NCI-H446 (cell line): ENCODE results near the gene PSG2.
A peak's percentile ranks its signal among the peaks of the same experiment; 100 is the strongest.
"Not testable (repeated sequence)": the region's sequence is repeated elsewhere in the genome, so short reads cannot be mapped to it uniquely, and the experiment has no call there.

Experiments used
- DNase-seq, 2 experiments: peaks; one replicate each; lab custom pipeline; 2025; lab: John Stamatoyannopoulos, UW

Gene PSG2

GRCh38 chr19:43082601-43083000 lies at the start of gene PSG2:
Gene PSG2, minus strand, starts transcription at chr19:43082701. Its CDS starts 132 bp downstream, at chr19:43082569.
- not testable (repeated sequence) for DNase-seq

GRCh38 chr19:43131281-43131842 lies 48.9 kb upstream of the PSG2 start:
- not testable (repeated sequence) for DNase-seq

DNA sequence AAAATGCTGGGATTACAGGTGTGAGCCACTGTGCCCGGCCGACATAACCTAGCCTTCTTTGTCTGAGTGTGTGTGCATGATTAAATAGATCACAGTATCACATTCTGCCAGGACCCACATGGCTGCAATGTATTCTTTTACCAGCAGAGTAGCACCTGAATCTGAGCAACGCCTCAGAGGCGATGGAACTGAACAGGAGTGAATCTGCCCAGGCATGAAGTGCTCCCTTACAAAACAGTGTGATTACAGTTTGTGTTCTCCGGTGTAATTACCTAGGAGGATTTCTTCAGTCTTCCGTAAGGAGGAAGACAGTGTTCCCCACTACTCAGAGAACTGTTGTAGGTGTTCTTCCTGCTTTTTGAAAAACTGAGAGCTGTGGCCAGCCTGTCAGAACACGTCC lies 46.7 kb upstream of the PSG2 start:
- not testable (repeated sequence) for DNase-seq

DNA sequence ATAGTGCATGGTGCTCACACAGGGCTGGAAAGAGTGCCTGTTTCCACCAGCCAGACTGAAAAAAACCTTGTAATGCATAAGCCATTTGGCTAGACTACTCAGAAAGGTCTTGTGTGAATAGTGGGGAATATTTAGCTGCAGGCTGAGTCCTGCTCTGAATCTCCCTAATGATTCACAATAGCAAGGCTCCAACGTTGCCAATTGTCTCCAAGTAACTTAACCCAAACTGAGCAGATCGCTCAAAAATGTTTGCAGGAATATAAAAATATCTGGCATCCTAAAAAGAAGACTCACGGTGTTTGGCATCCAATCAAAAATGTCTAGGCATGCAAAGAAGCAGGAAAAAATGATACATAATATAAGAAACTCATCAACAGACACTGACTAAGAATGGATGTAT lies 44.8 kb upstream of the PSG2 start:
- DNase-seq, result not testable (repeated sequence)

DNA sequence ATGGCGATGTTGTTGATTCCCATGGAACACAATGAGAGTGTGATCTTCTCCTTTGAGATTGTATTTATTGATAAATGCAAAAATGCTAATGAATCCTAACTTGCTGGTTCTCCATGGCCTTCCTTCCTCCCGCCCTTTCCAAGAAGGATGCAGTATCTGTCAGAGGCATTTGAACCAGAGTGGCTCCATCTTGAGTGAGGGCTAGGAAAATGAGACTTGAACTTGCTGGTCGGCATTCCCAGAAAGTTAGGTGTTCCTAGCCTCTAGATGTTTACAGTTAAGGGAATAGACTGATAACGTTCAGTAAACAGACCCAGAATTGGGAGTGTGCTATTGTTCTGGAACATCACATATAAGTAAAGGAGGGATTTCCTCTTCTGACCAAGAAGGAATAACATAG lies 44.2 kb upstream of the PSG2 start:
- no peak for DNase-seq

- no peak for DNase-seq
These were observed 41.9 kb upstream of the PSG2 start for GRCh38 chr19:43124360-43124759.

- DNase-seq, result not testable (repeated sequence)
These were observed 38.0 kb upstream of the PSG2 start for GRCh38 chr19:43120433-43121026.

GRCh38 chr19:43119526-43119925 lies 37.0 kb upstream of the PSG2 start:
- not testable (repeated sequence) for DNase-seq

GRCh38 chr19:43116421-43116820 lies 33.9 kb upstream of the PSG2 start:
- not testable (repeated sequence) for DNase-seq

DNA sequence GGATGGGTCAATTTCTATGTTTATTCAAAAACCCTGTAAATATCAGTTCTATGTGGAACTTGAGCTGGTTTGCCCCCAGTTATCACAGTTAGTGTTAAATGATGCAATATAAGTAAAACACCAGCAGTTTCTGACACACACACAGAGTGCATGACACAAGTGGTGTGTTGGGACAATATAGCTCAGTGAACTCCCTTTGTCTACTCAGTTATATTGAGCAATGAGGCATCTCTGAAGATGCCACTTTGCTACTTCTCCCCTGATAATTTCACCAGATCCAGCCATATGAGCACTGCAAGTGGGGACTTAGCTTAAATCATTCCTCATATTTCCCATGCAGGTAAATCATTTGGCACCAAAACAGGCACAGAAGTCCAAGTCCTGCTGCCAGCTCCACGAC lies 33.0 kb upstream of the PSG2 start:
- not testable (repeated sequence) for DNase-seq

- not testable (repeated sequence) for DNase-seq
These were observed 32.6 kb upstream of the PSG2 start for GRCh38 chr19:43115064-43115463.

GRCh38 chr19:43114626-43115025 lies 32.1 kb upstream of the PSG2 start:
- DNase-seq, result not testable (repeated sequence)

GRCh38 chr19:43107401-43107800 lies 24.9 kb upstream of the PSG2 start:
- not testable (repeated sequence) for DNase-seq

DNA sequence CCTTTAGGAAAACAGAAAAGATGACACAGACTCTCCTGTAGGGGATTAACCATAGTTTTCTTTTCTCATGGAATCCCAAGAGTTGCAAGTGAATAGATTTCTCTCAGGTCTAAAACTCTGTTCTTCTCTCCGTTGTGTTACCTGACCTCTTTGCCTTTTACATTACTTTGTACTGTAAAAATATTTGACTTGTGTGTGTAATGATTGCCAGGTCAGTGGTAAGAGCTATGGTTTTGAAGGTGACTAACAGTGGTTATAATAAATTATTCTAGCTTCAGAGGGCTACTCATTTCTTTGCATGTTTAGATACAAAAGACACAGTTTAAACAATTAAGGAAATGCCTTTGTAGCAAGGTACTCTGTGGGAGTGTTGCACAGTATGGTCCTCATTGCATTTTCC lies 23.0 kb upstream of the PSG2 start:
- no peak for DNase-seq

GRCh38 chr19:43104215-43104850 lies 21.8 kb upstream of the PSG2 start:
- DNase-seq, result not testable (repeated sequence)

- DNase-seq, result no peak
These were observed 19.4 kb upstream of the PSG2 start for GRCh38 chr19:43101950-43102349.

- not testable (repeated sequence) for DNase-seq
These were observed 15.9 kb upstream of the PSG2 start for GRCh38 chr19:43098416-43098815.

DNA sequence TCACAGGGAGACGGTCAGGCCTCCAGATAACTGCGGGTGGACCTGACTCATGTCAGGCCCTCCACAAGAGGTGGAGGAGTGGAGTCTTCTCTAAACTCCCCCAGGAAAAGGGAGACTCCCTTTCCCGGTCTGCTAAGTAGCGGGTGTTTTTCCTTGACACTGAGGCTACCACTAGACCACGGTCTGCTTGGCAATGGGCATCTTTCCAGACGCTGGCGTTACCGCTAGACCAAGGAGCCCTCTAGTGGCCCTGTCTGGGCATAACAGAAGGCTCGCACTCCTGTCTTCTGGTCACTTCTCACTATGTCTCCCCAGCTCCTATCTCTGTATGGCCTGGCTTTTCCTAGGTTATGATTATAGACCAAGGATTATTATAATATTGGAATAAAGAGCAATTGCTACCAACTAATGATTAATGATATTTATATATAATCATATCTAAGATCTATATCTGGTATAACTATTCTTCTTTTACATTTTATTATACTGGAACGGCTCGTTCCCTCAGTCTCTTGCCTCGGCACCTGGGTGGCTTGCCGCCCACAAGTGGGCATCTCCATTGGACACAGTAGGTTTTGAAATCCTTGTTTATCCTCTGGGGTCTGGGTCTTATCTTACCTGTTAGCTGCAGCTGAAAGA lies 5.3 kb upstream of the PSG2 start:
- peak; percentile 25 to 64 for DNase-seq

GRCh38 chr19:43085796-43086530 lies 3.5 kb upstream of the PSG2 start:
- not testable (repeated sequence) for DNase-seq

GRCh38 chr19:43084196-43084832 lies 1.8 kb upstream of the PSG2 start:
- peak in 1 of 2 experiments; percentile 21 for DNase-seq

- not testable (repeated sequence) for DNase-seq
These were observed 1.2 kb upstream of the PSG2 start for GRCh38 chr19:43083721-43084120.

DNA sequence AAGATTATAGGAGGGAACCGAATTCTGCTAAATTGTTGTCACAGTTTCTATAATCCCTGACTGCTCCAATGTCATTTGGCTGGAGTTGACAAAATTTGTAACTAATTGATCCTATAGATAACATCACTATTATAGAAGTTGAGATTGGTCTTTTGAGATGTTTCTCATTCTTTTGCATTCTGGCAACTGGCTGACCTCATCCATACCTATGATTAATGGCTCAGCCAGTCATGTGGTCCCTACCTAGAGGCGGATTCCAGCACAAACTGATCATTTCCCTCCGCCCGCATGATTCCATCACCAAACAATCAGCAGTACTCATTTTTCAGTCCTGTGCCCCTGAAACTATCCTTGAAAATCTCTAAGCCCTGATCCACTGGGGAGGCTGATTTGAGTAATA lies 4.2 kb downstream of the PSG2 start:
- DNase-seq, result no peak
